B cell (primary cell): ENCODE data around the gene S100A14. TPM values are rescaled to one million over a fixed set of nuclear protein-coding genes. Genes with fewer than 3 reads are reported as not detected.
A peak's percentile ranks its signal among the peaks of the same experiment; 100 is the strongest.

ENCODE experiments used
- ATAC-seq: fragments of 200-7000 bp; cut with Tn5 transposase; one replicate; pipeline ENCODE4 v1.10.0; 2021; ENCODE audit warnings: low read depth, mild to moderate bottlenecking, moderate number of reproducible peaks, moderate library complexity
- CTCF ChIA-PET: fragments of 350-600 bp; sonication (Branson Sonifier 250); formaldehyde crosslinking; loops from one replicate; lab custom pipeline; 2021; ENCODE audit warnings: antibody characterized with exemption, inconsistent platforms; lab: Charles Lee
- POLR2A ChIA-PET: fragments of 350-600 bp; sonication (Branson Sonifier 250); formaldehyde crosslinking; loops from one replicate; lab custom pipeline; 2021; ENCODE audit warnings: antibody characterized with exemption; lab: Charles Lee
- DNase-seq: peaks from one replicate; pipeline ENCODE4 v3.0.0; 2013
- H2AFZ ChIP-seq: 2 replicates; pipeline ENCODE4 v1.6.1; 2012; ENCODE audit warnings: mild to moderate bottlenecking, low read depth, low read length; ENCODE audit not compliant: insufficient read depth, poor library complexity, severe bottlenecking
- H3K27ac ChIP-seq, 2 donors: 1 replicate in 1 of 2; 2 replicates in 1 of 2; pipeline ENCODE4 v1.5.1; 2012 to 2013; ENCODE audit warnings: low read length in 2 of 2, mild to moderate bottlenecking in 2 of 2, moderate library complexity in 1 of 2
- H3K27me3 ChIP-seq, 4 experiments: fragments of 200-600 bp in 1 of 4; sonication (generic) in 1 of 4; replicated peaks in 1 of 4; 1 replicate in 2 of 4; 2 replicates in 2 of 4; pipeline versions ENCODE4 v1.6.1 to v1.7.0; 2013 to 2016; ENCODE audit warnings: low read length in 3 of 4, mild to moderate bottlenecking in 2 of 4, mixed read lengths in 1 of 4, moderate library complexity in 1 of 4; ENCODE audit not compliant: insufficient read depth in 4 of 4, control insufficient read depth in 3 of 4; ENCODE audit errors: control extremely low read depth in 1 of 4
- H3K36me3 ChIP-seq, 2 experiments: replicated peaks in 1 of 2; 1 replicate in 1 of 2; 2 replicates in 1 of 2; pipeline versions ENCODE4 v1.6.1 to v1.7.1; 2013; ENCODE audit warnings: low read length in 1 of 2; ENCODE audit not compliant: insufficient read depth in 2 of 2, control insufficient read depth in 1 of 2; ENCODE audit errors: control extremely low read depth in 1 of 2, extremely low read depth in 1 of 2
- H3K4me1 ChIP-seq, 2 donors: fragments of 200-600 bp in 1 of 2; sonication (generic) in 1 of 2; 1 replicate in 1 of 2; 2 replicates in 1 of 2; pipeline versions ENCODE4 v1.5.1 to v1.6.1; 2013 to 2017; ENCODE audit warnings: low read length in 2 of 2; ENCODE audit not compliant: control insufficient read depth in 2 of 2, insufficient read depth in 2 of 2
- H3K4me2 ChIP-seq: replicated peaks from 2 replicates; pipeline ENCODE3; 2012; ENCODE audit warnings: mild to moderate bottlenecking, low read depth, low read length; ENCODE audit not compliant: poor library complexity, severe bottlenecking
- H3K4me3 ChIP-seq, 5 experiments: fragments of 200-600 bp in 1 of 5; sonication (generic) in 1 of 5; 1 replicate in 3 of 5; 2 replicates in 2 of 5; pipeline versions ENCODE4 v1.5.1 to v1.7.0; 2011 to 2016; ENCODE audit warnings: low read length in 4 of 5, mild to moderate bottlenecking in 4 of 5, low read depth in 2 of 5, control low read depth in 1 of 5, moderate library complexity in 1 of 5; ENCODE audit not compliant: insufficient read depth in 1 of 5; ENCODE audit errors: control extremely low read depth in 1 of 5, extremely low read depth in 1 of 5
- H3K79me2 ChIP-seq: fragments of 200-600 bp; sonication (generic); one replicate; pipeline ENCODE4 v1.6.0; 2016; ENCODE audit warnings: low read length; ENCODE audit not compliant: control insufficient read depth, insufficient read depth
- H3K9ac ChIP-seq: fragments of 200-600 bp; sonication (generic); 2 replicates; pipeline ENCODE4 v1.6.1; 2017; ENCODE audit warnings: mild to moderate bottlenecking, low read length, moderate library complexity
- H3K9me3 ChIP-seq, 3 donors: one replicate each; pipeline versions ENCODE4 v1.6.1 to v1.7.1; 2013; ENCODE audit warnings: low read length in 2 of 3; ENCODE audit not compliant: control insufficient read depth in 2 of 3, insufficient read depth in 1 of 3; ENCODE audit errors: control extremely low read depth in 1 of 3
- H4K20me1 ChIP-seq: 2 replicates; pipeline ENCODE4 v1.6.0; 2012; ENCODE audit warnings: mild to moderate bottlenecking, low read length; ENCODE audit not compliant: insufficient read depth, control insufficient read depth, poor library complexity, severe bottlenecking
- H3K27ac Mint-ChIP-seq: one replicate; pipeline ENCODE4 v1.8.0; 2021; ENCODE audit warnings: mixed read lengths
- H3K27me3 Mint-ChIP-seq: one replicate; pipeline ENCODE4 v1.8.0; 2021; ENCODE audit warnings: mixed read lengths
- H3K4me1 Mint-ChIP-seq: one replicate; pipeline ENCODE4 v1.8.0; 2021; ENCODE audit warnings: mixed read lengths
- H3K4me3 Mint-ChIP-seq: one replicate; pipeline ENCODE4 v1.8.0; 2021; ENCODE audit warnings: mixed read lengths
- H3K9me3 Mint-ChIP-seq: one replicate; pipeline ENCODE4 v1.8.0; 2022; ENCODE audit warnings: mixed read lengths; ENCODE audit not compliant: insufficient read depth
- CTCF ChIP-seq: fragments of 200-600 bp; IDR thresholded peaks from one replicate; pipeline ENCODE4 v1.8.0; 2022; ENCODE audit warnings: antibody characterized with exemption, mild to moderate bottlenecking
- EZH2 ChIP-seq: IDR thresholded peaks from 2 replicates; pipeline ENCODE4 v1.6.1; 2012; ENCODE audit warnings: borderline replicate concordance, low read depth, mild to moderate bottlenecking, moderate library complexity, low read length; ENCODE audit not compliant: insufficient read depth, poor library complexity, severe bottlenecking
- WGBS: methylation state at CpG from one replicate; pipeline ENCODE4 v1.1.5; 2013; ENCODE audit warnings: missing lambda C conversion rate; ENCODE audit not compliant: insufficient coverage; 5-methylcytosine and 5-hydroxymethylcytosine counted together
- intact Hi-C: fragments of 100-400 bp; cut with micrococcal nuclease; formaldehyde crosslinking; loops from one replicate; pipeline ENCODE4 v1.10.0; 2022
- polyA plus RNA-seq: library from polyadenylated mRNA; depleted of rRNA; stranded (reverse); fragments of >200 nt; gene quantifications from 2 replicates; pipeline ENCODE4 v1.2.3, GENCODE V29; 2012
- total RNA-seq, 2 donors: library from RNA; stranded (reverse); fragments of 120-200 nt in 1 of 2; gene quantifications; 1 replicate in 1 of 2; 2 replicates in 1 of 2; pipeline versions ENCODE4 v1.2.3 to v1.2.4, GENCODE V29; 2013 to 2022

The S100A14 gene
- total and polyA plus RNA-seq, 2 donors (not counting 1 experiment from before 2014, with no cell fraction given) = not detected

GRCh38 chr1:153597206-153597605 is 18.9 kb downstream of the S100A14 start:
- peaks cover 37% of the 10 kb centered on the region for H3K4me1 Mint-ChIP-seq
- H3K9ac ChIP-seq = no peak overlapping the region
- H3K27ac Mint-ChIP-seq = peak overlapping the region; percentile 96
- TF ChIP-seq CTCF (no peak), EZH2 (no peak)
- peak overlapping the region; percentile 26 for H3K4me2 ChIP-seq
- no peaks in the 10 kb centered on the region for H3K27me3 ChIP-seq
- H2AFZ ChIP-seq = peak overlapping the region; percentile 86
- no peaks in the 10 kb centered on the region for H4K20me1 ChIP-seq
- DNase-seq (no peak), ATAC-seq (no peak)
- peaks cover 27 to 39% of the 10 kb centered on the region in 2 donors for H3K4me1 ChIP-seq
- peak overlapping the region; percentile 94 to 97 for H3K27ac ChIP-seq
- H3K4me3 ChIP-seq = no peak overlapping the region
- no peaks in the 10 kb centered on the region for H3K27me3 Mint-ChIP-seq
- 69% methylated on average over 4 of the region's 6 CpGs for WGBS
- H3K36me3 ChIP-seq = no peaks in the 10 kb centered on the region
- POLR2A ChIA-PET = interaction anchor here (0.7 to 1.8 kb wide), 3 partner anchors 32 to 64 kb away, joined by 3 to 5 read pairs (median 3); partner anchors contain the start of gene CHTOP
- H3K79me2 ChIP-seq = no peaks in the 10 kb centered on the region
- intact Hi-C loops = no loop called here
- H3K9me3 ChIP-seq = no peaks in the 10 kb centered on the region
- H3K4me3 Mint-ChIP-seq = peak overlapping the region; percentile 29
- no peaks in the 10 kb centered on the region for H3K9me3 Mint-ChIP-seq
- CTCF ChIA-PET = interaction anchor here (0.9 to 1.6 kb wide), 2 partner anchors 25 to 86 kb away, joined by 3 to 6 read pairs; no protein-coding TSS in a partner anchor

DNA sequence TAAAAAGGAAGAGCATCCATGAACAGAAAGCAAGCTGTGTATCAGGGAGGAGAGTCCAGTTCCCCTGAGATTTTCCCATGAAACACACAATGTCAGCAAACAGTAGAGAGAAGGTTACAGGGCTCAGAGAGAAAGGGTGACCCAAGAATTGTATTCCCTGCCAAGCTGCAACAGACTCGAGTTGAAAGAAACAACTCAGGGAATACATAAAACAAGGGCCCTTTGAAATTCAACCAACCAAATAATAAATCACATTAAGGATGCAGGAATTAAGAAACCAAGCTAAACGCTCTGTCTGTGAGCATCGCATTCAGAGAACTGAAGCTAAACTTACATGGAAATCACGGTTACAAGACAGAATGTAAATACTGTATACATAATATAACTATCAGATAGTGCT is 23.4 kb downstream of the S100A14 start:
- Histone ChIP-seq H3K4me1 (peaks cover 9 to 11% of the 10 kb centered on the region in 2 donors), H3K27me3 (no peaks in the 10 kb centered on the region), H3K79me2 (no peaks in the 10 kb centered on the region), H2AFZ (no peak overlapping the region), H3K4me3 (no peak overlapping the region), H3K4me2 (no peak overlapping the region), H3K9ac (no peak overlapping the region), H3K27ac (no peak overlapping the region), H4K20me1 (no peaks in the 10 kb centered on the region), H3K9me3 (no peaks in the 10 kb centered on the region), H3K36me3 (no peaks in the 10 kb centered on the region)
- DNase-seq (no peak), ATAC-seq (no peak)
- ChIA-PET CTCF (interaction anchor here (1.1 to 1.4 kb wide), 2 partner anchors 15 to 21 kb away, joined by 3 to 5 read pairs; no protein-coding TSS in a partner anchor), POLR2A (no interaction called here)
- WGBS = 50% methylated on average over 1 of the region's 4 CpGs
- no peak overlapping the region for H3K27ac Mint-ChIP-seq
- H3K4me1 Mint-ChIP-seq = peaks cover 14% of the 10 kb centered on the region
- no peaks in the 10 kb centered on the region for H3K27me3 Mint-ChIP-seq
- no peaks in the 10 kb centered on the region for H3K9me3 Mint-ChIP-seq
- TF ChIP-seq CTCF = no peak
- no peak for TF ChIP-seq EZH2
- intact Hi-C loops = no loop called here
- no peak overlapping the region for H3K4me3 Mint-ChIP-seq
